Non-pigmented ciliary epithelial cell (primary cell): ENCODE data around the gene NBEA.
"Not testable (repeated sequence)": the region's sequence is repeated elsewhere in the genome, so short reads cannot be mapped to it uniquely, and the experiment has no call there.

Source experiments
- DNase-seq: peaks from one replicate; pipeline ENCODE4 v3.0.0-alpha.2; 2010; ENCODE audit warnings: low read depth

Gene NBEA

DNA sequence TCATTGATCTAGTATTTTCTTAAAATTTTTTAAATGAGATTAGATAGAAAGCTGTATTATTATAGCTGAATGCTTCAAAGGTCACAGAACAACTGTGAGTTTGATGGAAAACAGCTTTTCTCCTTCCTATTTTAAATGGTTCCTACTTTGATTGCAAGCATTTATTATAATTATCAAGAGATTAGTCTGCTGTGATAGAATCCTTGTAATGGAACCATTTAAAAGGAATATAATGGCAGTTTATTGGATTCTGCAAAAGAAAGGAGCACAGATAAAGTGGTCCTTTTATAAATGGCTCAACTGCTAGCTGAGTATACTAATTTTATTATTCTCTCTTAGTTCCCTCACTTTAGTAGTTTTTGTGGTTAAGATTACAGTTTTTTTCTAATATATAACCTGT, 447.5 kb downstream of the NBEA start:
- DNase-seq = no peak

DNA sequence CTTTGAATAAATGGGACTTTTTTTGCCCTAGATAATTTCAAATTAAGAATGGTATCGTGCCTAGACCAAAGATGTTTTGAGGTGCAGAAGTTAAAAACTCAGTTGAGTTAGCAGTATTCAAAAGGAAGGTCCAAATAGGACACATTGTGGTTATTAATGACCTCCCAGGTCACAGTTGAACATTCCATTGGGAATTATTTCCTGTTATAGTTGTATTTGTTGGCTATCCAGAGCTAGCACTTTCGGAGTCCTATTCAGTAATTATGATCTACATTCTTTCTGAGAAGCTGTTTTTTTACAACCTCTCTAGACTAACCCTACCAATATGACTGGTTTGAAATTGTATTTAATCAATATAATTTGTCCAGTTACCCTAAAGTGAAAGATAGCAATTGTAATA, 450.7 kb downstream of the NBEA start:
- DNase-seq = no peak

DNA sequence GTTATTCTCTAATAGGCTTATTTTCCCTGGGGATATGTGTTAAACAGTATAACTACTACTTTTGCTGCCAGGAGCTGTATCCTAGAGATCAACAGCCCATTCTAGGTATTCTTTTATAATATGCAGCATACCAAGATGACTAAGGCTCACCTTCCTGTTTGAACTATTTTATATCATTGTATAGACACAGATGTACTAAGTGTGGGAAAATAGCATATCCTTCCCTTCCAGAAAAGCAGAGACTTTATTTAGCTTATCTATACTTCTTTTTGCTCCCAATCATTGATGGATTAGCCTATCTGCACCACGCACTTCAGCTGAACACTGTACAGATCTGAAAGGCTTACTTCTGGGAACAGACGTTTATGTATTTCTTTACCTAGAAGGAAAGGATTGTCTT, 451.8 kb downstream of the NBEA start:
- DNase-seq = no peak

DNA sequence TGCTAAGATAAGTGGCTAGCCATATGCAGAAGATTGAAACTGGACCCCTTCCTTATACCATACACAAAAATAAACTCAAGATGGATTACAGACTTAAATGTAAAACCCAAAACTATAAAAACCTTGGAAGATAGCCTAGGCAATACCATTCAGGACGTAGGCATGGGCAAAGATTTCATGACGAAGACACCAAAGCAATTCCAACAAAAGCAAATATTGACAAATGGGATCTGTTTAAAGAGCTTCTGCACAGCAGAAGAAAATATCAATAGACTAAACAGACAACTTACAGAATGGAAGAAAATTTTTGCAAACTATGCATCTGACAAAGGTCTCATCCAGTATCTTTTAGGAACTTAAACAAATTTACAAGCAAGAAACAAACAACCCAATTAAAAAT, 466.2 kb downstream of the NBEA start:
- DNase-seq = not testable (repeated sequence)

DNA sequence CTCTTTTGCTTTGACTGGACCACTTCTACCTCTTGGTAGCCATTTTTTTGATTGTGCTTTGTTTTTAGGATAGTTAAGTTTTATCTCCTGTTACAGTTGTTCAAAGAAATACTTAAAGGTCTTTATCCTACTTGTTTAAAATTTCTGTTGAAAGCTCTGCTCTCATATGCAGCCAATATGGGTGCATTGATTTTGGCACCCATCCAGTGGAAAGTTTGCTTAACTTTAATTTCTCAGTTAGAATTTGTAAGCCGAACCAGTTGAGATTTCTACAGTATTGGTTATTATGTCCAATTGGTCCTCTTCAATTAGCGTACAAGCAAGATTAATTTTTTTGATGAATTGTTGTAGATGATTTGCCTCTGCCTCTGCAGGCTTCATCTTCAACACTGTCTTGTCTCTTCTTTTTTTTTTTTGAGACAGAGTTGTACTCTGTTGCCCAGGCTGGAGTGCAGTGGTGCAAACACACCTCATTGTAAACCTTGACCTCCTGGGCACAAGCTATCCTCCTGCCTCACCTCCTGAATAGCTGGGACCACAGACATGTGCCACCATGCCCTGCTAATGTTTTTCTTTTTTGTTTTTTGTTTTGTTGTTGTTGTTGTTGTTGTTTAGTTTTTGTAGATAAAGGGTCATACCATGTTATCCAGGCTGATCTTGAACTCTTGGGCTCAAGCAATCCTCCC, 469.1 kb downstream of the NBEA start:
- no peak for DNase-seq

DNA sequence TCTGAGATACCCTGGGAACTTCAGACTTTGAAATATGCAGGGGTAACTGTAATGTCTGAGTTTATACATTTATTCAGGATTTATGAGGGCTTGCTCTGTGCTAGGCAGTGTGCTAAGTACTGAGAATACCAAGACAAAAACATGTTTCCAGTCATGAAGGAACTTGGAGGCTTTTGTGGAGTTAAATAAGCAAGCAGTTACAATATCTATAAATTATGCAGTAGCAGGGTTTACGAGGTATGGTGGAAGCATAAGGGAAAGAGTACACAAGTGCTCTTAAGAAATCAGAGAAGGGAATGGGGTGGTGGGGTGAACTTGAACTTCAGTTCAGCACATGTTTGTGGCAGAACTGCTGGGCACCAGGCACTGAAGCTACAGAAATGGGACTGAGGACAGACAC, 506.4 kb downstream of the NBEA start:
- no peak for DNase-seq

DNA sequence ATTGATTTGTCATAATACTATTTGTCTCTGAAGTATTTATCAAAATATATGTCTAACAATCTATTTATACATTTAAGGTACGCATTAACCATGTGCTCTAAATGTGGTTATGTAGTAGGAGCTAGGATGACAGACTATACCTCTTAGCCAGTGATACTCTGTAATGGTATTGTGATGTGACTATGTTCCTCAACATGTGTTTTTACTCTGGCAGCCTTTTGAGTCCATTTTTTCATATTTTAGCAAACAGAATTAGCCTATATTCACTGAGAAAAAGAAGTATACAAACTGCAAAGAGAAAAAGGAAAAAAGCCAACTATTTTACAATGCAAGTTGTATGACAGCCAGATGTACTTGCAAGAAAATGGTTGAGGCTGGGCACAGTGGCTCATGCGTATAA, 507.8 kb downstream of the NBEA start:
- DNase-seq = no peak

DNA sequence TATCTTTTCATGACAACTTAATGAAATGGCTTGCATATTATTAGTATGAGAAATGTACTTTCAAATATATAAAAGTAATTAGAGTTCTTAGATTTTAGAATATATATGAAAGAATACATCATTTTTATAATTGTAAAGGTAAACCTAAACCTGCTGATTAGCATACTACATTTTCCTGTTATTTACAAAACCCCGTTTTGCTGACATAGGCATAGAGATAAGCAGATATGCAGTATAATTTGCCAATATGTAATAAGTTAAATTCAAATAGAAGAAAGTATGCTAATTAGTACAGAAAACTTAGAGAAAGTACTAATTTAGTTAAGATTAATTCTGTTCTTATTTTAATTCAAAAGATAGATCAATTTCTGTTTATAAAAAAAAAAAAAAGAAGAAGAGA, 513.0 kb downstream of the NBEA start:
- no peak for DNase-seq

DNA sequence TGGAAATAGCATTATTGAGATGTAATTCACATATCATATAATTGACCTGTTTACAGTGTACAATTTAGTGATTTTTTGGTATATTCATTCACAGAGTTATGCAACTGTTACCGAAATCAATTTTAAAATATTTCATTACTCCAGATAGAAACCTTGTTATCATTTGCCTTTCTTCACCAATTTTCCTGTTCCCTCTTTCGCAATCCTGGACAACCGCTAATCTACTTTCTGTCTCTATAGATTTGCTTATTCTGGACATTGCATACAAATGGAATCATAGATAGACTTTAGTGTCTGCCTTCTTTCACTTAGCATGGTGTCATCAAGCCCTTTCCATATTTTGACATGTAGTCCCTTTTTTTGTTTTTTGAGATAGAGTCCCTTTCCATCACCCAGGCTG, 515.2 kb downstream of the NBEA start:
- no peak for DNase-seq

DNA sequence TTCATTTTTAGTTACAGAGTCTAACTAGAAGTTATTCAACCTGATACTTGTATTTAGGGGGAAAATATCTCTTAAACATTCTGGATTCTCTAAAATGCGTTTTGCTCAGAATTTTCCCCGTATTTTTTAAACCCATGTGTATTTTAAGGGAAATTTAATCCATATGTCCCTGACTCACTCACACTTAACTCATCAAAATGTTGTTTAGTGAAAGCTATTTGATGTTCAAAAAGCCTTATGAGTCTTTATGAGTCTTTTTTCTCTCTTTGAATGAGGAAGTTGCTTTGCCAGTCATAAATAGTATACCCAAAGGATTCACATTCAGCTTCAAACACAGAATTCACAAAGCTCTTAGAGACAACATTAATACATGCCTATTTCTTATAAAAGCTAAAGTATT, 518.0 kb downstream of the NBEA start:
- DNase-seq = no peak

DNA sequence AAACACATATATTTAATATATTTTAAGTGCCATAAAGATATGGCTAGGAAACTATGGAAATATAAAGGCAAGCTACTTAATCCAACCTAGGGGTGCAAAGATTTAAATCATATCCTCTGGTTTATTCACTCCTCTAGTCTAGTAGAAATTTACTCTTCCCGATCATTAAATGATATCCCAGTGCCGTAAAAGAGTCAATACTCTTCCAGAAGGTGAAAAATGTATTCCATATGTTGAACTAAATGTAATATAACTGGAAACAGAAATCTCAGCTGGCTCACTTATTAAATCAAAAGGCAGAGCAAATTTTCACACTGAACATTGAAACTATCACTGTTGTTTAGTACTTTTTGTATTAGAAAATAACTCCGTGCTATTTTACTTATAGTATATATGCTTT, 523.3 kb downstream of the NBEA start:
- no peak for DNase-seq

DNA sequence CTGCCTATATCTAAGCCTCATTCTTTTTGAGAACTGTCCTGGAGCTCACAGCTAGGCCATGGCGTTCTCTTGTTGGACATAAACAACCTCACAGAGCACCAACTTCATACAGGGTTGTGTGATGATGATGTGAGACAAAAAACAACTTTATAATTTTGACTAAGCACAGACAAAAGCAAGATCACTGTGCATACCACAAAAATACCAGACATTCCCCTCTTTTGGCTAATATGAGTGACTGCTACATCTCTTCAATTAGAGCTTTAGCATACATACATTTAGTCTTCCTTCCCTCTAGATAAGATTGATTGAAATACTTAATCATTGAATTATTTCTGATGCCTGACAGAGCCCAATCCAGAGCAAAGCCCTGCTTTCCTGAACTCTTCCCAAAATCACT, 526.1 kb downstream of the NBEA start:
- DNase-seq = no peak

DNA sequence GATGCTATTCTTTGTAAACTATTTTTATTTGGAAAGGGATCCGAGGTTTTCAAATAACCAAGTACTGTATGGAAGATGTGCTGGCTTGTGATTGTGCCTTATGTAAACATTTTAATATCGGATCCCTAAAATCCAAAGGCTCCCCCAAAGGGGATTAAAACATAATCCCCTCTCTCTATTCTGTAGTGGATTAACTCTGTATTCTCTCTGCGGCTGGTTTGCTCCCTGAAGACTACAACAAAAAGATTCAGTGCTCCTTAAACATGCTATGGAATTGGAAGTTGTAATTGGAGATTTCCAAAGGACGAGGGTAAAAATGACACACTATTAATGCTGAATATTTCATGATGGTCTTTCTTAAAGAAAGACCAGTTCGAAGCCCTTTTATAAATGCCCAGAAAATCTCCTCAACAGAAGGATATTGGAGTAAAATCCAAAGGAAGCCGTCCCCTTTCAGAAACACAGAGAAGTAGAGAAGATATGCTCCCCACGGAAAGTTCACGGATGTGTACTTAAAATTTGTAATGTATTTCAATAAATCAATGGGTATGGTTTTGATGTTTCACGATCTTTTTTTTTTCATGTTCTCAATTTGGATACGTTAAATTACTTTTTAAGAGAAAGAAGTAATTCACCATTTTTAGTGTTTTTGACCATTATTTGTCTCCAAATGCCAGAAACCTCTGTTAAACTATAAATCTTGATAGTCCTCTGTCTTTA, 527.9 kb downstream of the NBEA start:
- no peak for DNase-seq

DNA sequence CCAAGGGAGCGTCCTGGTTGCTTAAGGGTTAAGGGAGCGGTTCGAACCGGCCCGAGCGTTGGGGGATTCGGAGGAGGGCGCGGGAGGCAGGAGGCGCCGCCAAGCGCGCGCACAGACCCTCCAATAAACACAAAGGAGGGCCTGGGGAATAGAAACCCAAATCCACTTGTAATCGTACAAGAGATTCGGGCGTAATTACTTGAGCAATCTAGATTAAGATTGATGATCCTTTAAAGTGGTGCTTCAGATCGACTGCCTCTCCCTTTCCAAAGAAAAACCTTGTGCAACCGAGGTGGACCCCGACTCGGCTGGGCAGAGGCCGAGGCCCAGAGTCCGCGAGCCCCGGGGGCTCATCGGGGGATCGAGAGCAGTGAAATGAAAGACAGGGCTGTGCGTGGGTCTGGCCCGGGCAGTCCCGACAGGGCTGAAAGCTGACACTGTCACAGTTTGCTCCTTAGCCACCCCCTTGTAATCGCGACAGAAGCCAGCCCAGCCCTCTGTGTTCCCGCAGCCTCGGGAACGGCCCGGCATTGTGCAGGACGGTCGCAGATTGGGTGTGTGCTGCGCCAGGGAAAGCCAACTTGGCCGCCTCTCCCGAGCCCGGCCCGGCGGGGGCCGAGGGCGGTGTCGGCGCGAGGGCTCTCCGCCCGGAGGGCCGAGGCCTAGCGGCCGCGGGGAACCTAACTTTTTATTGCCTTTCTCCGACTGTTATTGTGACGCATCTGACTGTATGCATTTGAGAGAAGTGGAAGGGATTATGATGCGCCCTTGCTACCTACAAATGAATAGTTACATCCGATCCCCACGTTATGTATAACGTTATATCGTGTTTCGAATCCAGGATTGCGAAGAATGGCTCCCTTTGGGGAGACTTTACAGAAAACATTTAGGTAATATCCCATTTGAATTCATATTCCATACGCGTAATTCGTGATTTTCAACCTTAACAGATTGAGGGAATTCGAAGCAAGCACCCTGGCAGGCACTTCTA, 528.9 kb downstream of the NBEA start:
- DNase-seq = no peak

DNA sequence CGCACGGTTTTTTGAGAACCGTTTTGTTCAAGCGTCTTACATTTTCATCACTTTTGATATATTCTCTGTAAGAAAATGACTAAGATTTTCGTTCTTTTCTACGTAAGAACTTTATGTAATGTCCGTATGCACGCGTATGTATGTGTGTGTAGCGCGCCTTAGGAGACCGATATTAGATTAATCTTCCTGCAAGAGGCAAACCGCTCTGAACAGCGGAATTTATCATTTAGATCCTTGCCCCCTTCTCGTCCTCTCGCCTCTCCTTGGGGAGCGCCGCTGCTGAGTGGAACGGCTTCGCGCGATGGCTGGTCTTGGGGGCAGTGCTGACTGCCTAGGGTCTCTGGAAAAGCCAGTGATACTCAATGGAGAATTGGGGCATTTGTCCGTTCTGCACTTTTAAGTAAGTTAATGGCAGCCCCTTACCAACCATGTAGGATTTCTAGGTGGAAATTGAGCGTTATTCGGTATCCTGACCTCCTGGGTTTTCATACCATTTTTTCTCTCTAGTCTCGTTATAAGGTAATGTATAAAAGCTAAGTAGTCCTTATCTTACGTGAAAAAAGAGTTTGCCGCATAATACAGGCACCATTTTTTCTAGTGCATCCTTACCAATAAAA, 529.7 kb downstream of the NBEA start:
- no peak for DNase-seq

DNA sequence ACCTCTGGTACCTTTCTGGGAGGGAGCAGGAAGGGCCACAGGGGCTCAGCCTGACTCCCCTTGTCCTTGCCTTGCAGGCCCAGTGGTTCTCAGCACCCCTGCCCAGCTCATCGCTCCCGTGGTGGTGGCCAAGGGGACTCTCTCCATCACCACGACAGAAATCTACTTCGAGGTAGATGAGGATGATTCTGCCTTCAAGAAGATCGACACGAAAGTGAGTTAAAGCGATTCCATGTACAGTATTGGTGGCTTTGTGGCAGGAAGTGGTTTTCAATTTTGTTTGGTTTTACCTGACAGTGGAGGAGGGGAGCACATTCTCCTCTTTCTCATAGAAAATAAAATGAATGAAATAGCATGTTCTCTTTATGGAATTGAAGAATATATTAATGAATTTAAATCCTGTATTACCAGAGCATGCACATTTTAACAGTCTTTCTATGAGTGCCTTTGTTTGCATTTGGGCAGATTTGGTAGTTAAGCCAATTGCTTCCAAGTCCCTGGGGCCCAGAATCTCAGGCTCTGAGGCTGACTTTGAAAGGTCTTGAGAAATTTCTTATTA, 530.3 kb downstream of the NBEA start:
- no peak for DNase-seq

DNA sequence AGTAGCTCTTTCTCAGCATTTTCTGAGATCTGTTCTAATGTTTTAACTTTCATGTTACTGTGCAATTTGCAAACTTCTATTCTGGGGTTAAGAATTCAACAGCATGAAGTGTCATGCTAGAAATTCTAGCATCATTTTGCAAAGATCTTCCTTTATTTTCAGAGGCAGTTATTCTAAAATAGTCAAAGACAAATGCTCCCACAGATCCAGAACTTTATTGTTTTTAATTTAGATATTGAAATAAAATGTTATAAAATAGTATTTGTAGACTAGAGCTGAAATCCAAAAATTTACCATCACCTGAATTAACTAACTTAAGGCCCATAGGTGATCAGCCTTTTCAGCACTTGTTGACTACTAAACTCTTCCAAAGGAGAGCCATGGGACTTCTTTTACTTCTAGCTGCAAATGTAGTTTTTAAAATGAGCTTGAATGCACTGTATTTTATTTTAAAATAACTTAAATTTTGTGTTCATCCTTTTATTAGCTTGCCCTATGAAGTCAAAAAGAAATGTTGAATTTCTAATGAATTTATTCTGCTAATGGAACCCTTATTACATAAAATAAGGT, 531.2 kb downstream of the NBEA start:
- DNase-seq = no peak

DNA sequence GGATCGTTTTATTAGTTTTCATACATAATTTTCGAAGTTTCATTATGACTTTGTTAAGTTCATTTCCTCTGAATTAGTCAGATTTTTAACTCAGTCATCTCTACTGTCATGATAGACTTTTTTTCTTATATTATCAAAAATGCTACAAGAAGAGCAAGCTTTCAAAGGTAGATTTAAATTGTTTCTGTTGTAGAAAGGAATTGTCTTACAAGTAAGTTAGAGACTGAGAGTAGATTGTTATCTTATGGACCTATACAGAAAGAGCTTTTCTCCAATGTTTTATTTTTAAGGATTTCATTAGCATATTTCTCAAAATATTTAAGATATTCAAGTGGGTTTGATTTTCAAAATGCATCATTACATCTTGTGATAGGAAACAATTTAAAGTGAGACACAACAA, 531.7 kb downstream of the NBEA start:
- no peak for DNase-seq

DNA sequence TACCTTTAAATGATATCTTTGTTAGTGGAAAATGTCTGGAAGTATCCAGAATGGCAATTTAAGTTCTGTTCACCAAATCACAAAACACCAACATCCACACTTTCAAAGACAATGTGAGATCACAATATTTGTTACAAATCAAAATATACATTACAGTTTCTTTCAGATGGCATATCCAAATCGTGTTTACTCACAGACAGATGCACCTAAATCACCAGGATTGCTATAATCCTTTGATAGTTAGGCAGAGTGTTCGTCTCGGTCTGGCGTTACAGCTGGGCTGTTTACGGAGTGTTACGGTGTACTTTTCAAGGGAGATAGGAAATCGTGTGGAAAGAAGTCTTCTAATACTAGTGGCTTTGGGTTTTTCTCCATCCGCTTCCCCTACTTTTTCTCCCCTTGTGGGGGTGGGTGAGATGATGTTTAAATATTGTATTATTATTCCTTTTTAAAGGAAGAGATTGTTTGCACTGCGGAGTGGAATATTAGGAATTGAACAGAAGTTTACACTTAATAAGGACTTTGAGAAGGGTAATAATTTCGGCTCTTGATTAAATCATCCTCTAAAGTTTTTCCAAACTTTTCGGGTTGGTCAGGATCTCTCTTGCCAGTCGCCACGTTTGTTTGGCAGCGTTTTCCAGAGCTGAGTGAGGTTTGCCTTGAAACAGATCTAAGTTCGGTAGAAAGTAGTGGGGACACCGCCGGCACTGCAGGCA, 532.6 kb downstream of the NBEA start:
- no peak for DNase-seq

DNA sequence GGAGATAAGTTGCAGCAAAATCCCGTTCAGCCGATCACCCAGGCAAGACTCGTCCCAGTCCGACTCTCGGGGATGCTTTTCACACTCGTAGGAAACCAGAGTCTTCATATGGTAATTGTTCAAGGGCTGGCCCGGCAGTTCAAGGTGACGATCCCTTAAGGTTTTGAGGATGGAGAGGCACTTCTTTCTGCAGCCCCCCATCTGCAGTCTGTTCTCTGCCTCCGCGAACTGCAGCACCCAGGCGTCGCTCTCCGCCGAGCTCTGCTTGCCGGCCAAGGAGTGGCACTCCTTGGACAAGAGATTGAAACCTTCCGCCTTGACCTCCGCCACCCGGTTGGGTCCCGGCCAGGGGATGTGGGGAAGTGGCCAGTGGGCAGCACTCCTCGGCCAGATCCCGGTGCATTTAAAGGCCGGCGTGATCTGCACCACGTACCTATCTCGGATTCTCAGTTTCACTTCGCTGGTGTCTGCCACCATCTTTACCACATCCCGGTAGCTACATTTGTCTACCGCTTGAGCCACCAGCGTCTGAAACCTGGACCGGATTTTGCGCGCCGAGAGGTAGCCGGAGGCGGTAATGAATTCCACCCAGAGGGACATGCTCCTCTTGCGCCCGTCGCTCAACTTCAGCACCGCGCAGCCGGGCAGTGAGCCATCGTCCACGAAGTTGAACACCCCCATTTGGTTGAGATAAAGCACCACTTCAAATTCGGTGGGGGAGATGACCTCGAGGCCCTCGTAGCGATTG, 533.3 kb downstream of the NBEA start:
- no peak for DNase-seq
